NCI-H1092 (cell line): Measurements from ENCODE around the gene ZNF75A.

Source experiments
- DNase-seq: peaks from one replicate; lab custom pipeline; 2025; lab: John Stamatoyannopoulos, UW

Gene ZNF75A

GRCh38 chr16:3289998-3290673 lies 15.2 kb upstream of the ZNF75A start:
- DNase-seq = no peak

GRCh38 chr16:3292604-3293003 lies 12.7 kb upstream of the ZNF75A start:
- DNase-seq = no peak

GRCh38 chr16:3295209-3295608 lies 10.1 kb upstream of the ZNF75A start:
- no peak for DNase-seq

- no peak for DNase-seq
Observed at GRCh38 chr16:3295783-3296182, 9.5 kb upstream of the ZNF75A start.

GRCh38 chr16:3304370-3304769 lies 927 bp upstream of the ZNF75A start:
- no peak for DNase-seq

GRCh38 chr16:3306078-3306477 lies 781 bp downstream of the ZNF75A start:
- no peak for DNase-seq

GRCh38 chr16:3311496-3311895 lies 6.2 kb downstream of the ZNF75A start:
- DNase-seq = no peak

- DNase-seq = no peak
Observed at GRCh38 chr16:3317315-3317999, 12.2 kb downstream of the ZNF75A start.

- DNase-seq = no peak
Observed at GRCh38 chr16:3321816-3322215, 16.5 kb downstream of the ZNF75A start.

GRCh38 chr16:3327514-3327913 lies 22.2 kb downstream of the ZNF75A start:
- DNase-seq = no peak

GRCh38 chr16:3328104-3328503 lies 22.8 kb downstream of the ZNF75A start:
- no peak for DNase-seq

- no peak for DNase-seq
Observed at GRCh38 chr16:3328643-3329042, 23.3 kb downstream of the ZNF75A start.

GRCh38 chr16:3346041-3346440 lies 40.7 kb downstream of the ZNF75A start:
- DNase-seq = no peak

- no peak for DNase-seq
Observed at GRCh38 chr16:3347586-3347985, 42.3 kb downstream of the ZNF75A start.

- no peak for DNase-seq
Observed at GRCh38 chr16:3348547-3349167, 43.4 kb downstream of the ZNF75A start.

GRCh38 chr16:3349175-3349574 lies 43.9 kb downstream of the ZNF75A start:
- DNase-seq = no peak

GRCh38 chr16:3355589-3355988 lies 50.3 kb downstream of the ZNF75A start, which contains the start of gene OR2C1:
Gene OR2C1 (plus strand): TSS chr16:3355889. CDS start chr16:3355941, 52 bp downstream.
- no peak for DNase-seq

GRCh38 chr16:3356118-3356517 lies 50.8 kb downstream of the ZNF75A start:
- DNase-seq = no peak

GRCh38 chr16:3358871-3359270 lies 53.6 kb downstream of the ZNF75A start:
- no peak for DNase-seq

GRCh38 chr16:3362931-3363330 lies 57.6 kb downstream of the ZNF75A start:
- DNase-seq = no peak

- DNase-seq = no peak
Observed at GRCh38 chr16:3363793-3364192, 58.5 kb downstream of the ZNF75A start.

- peak; percentile 64 for DNase-seq
Observed at GRCh38 chr16:3364774-3365427, 59.6 kb downstream of the ZNF75A start.
